Measurements from ENCODE around the gene LILRB1.
"Not testable (repeated sequence)": the region's sequence is repeated elsewhere in the genome, so short reads cannot be mapped to it uniquely, and the experiment has no call there.

The LILRB1 gene

GRCh38 chr19:54665530-54665929 is 35.2 kb downstream of the LILRB1 start:
- no peak for DNase-seq

GRCh38 chr19:54667217-54667616 is 36.9 kb downstream of the LILRB1 start:
- DNase-seq = no peak

GRCh38 chr19:54668353-54668752 is 38.1 kb downstream of the LILRB1 start:
- no peak for DNase-seq

- DNase-seq = no peak
Observed at GRCh38 chr19:54670576-54671357, 40.5 kb downstream of the LILRB1 start.

- DNase-seq = no peak
Observed at GRCh38 chr19:54673222-54673621, 42.9 kb downstream of the LILRB1 start.

GRCh38 chr19:54674021-54674617 is 43.8 kb downstream of the LILRB1 start:
- peak; percentile 7 for DNase-seq

- DNase-seq = not testable (repeated sequence)
Observed at GRCh38 chr19:54676210-54676834, 46.0 kb downstream of the LILRB1 start.

GRCh38 chr19:54677217-54677616 is 46.9 kb downstream of the LILRB1 start:
- DNase-seq = no peak

GRCh38 chr19:54681596-54681995 is 51.3 kb downstream of the LILRB1 start:
- DNase-seq = not testable (repeated sequence)

- no peak for DNase-seq
Observed at GRCh38 chr19:54682306-54682856, 52.1 kb downstream of the LILRB1 start.

- no peak for DNase-seq
Observed at GRCh38 chr19:54684527-54684926, 54.2 kb downstream of the LILRB1 start.
